Adrenal gland (tissue), 5 donors: ENCODE results near the gene SCG3.

ENCODE experiments used
- POLR2A ChIP-seq, 2 donors: fragments of 450-650 bp; IDR thresholded peaks; one replicate each; pipeline ENCODE4 v1.6.1; 2017; ENCODE audit warnings: antibody characterized with exemption in 2 of 2, mild to moderate bottlenecking in 2 of 2, moderate library complexity in 1 of 2
- TF ChIP-seq, protein P1 (sequence below), 6 experiments: fragments of 450-650 bp in 4 of 6; fragments of 200-600 bp in 2 of 6; sonication (generic) in 1 of 6; IDR thresholded peaks; 1 replicate in 5 of 6; 2 replicates in 1 of 6; pipeline versions ENCODE4 v1.5.1 to v1.8.0; 2016 to 2021; ENCODE audit warnings: antibody characterized with exemption in 6 of 6, mild to moderate bottlenecking in 2 of 6, moderate library complexity in 1 of 6
- donor health status: DM: no; HTN: no; CAD: no.

DNA sequence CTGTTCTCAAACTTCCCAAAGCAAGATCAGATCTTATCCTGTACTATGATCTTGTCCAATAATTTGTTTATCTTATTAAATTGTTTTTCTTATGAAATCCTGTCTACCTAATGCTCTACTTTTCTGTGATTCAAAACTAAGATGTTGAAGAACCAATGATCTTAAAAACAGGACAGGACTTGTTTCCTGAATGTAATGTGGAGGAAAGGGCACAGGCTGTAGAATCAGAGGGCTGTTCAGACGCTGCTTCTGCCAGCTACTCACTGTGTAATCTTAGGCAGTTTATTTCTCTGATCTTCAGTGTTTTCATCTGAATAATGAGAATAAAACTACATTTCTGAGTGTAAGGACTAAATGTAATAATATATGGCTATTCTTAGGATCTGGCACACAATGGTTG is 38.6 kb upstream of the SCG3 start:
- TF ChIP-seq, protein P1, sequence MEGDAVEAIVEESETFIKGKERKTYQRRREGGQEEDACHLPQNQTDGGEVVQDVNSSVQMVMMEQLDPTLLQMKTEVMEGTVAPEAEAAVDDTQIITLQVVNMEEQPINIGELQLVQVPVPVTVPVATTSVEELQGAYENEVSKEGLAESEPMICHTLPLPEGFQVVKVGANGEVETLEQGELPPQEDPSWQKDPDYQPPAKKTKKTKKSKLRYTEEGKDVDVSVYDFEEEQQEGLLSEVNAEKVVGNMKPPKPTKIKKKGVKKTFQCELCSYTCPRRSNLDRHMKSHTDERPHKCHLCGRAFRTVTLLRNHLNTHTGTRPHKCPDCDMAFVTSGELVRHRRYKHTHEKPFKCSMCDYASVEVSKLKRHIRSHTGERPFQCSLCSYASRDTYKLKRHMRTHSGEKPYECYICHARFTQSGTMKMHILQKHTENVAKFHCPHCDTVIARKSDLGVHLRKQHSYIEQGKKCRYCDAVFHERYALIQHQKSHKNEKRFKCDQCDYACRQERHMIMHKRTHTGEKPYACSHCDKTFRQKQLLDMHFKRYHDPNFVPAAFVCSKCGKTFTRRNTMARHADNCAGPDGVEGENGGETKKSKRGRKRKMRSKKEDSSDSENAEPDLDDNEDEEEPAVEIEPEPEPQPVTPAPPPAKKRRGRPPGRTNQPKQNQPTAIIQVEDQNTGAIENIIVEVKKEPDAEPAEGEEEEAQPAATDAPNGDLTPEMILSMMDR (IDR thresholded peaks at IDR 0.05), result no peak
- TF ChIP-seq POLR2A (IDR thresholded peaks at IDR 0.05), result no peak
